ENCODE data around the gene ATXN1.

DNA sequence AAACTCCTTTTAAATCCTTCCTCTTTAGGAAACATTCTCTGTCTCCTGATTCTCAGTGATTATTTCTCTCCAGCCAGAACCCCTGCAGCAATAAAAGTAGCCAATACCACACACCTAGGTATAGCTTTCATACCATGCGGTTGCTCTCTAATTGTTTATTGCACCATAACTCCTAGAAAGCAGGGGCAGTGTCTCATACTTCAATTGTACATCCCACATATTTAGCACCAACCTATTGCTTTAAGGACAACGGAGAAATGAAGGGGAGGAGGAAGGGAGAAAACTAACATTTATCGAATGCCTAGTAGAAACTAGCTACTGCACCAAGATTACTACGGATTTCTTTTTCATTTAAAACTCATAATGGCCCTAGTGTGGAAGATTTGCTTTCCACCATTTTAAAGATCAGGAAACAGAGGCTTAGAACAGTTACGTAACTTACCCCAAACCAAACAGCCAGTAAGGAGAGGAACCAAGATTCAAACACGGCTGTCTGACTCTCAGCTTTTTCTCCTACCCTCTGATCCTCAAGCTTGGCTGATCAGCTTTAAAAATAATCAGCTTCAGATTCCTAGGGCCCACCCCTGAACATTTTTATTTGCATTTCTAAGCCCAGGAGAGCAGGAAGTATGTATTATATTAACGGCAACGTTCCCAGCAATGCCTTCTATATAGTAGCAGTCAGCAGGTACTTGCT is 43.4 kb upstream of the ATXN1 start:
- TF ChIP-seq, protein P1, sequence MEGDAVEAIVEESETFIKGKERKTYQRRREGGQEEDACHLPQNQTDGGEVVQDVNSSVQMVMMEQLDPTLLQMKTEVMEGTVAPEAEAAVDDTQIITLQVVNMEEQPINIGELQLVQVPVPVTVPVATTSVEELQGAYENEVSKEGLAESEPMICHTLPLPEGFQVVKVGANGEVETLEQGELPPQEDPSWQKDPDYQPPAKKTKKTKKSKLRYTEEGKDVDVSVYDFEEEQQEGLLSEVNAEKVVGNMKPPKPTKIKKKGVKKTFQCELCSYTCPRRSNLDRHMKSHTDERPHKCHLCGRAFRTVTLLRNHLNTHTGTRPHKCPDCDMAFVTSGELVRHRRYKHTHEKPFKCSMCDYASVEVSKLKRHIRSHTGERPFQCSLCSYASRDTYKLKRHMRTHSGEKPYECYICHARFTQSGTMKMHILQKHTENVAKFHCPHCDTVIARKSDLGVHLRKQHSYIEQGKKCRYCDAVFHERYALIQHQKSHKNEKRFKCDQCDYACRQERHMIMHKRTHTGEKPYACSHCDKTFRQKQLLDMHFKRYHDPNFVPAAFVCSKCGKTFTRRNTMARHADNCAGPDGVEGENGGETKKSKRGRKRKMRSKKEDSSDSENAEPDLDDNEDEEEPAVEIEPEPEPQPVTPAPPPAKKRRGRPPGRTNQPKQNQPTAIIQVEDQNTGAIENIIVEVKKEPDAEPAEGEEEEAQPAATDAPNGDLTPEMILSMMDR (conservative IDR thresholded peaks at IDR 0.05; ENCODE audit: low read length): no peak
- TF ChIP-seq EZH2phosphoT487 (IDR thresholded peaks at IDR 0.05; ENCODE audit: borderline replicate concordance): no peak

All from Loucy (cell line).